NOMO-1 (cell line): Measurements from ENCODE around the gene DYRK4.
"Not testable (repeated sequence)": the region's sequence is repeated elsewhere in the genome, so short reads cannot be mapped to it uniquely, and the experiment has no call there.

Source experiments
- DNase-seq, 2 experiments: peaks; one replicate each; lab custom pipeline; 2025; ENCODE audit not compliant: unreplicated experiment in 2 of 2; lab: John Stamatoyannopoulos, UW

The DYRK4 gene

GRCh38 chr12:4562034-4562657, at the start of gene DYRK4:
Gene DYRK4 (plus strand): TSS chr12:4562208. CDS start chr12:4562246, 38 bp downstream.
- DNase-seq: no peak

- no peak for DNase-seq
Observed at GRCh38 chr12:4518106-4518728, 43.8 kb upstream of the DYRK4 start.

- DNase-seq: not testable (repeated sequence)
Observed at GRCh38 chr12:4523443-4523842, 38.6 kb upstream of the DYRK4 start.

GRCh38 chr12:4526923-4527546, 35.0 kb upstream of the DYRK4 start:
- DNase-seq: peak in 1 of 2 experiments; percentile 41

GRCh38 chr12:4530160-4530559, 31.8 kb upstream of the DYRK4 start:
- no peak for DNase-seq

GRCh38 chr12:4530982-4531586, 30.9 kb upstream of the DYRK4 start:
- no peak for DNase-seq

GRCh38 chr12:4535092-4535491, 26.9 kb upstream of the DYRK4 start:
- DNase-seq: no peak

GRCh38 chr12:4535871-4536270, 26.1 kb upstream of the DYRK4 start:
- DNase-seq: no peak

GRCh38 chr12:4538207-4539160, 23.5 kb upstream of the DYRK4 start, which contains the start of gene RAD51AP1:
Gene RAD51AP1 (plus strand): TSS chr12:4538890. CDS start chr12:4538940, 50 bp downstream.
- peak; percentile 98 to 99 for DNase-seq

- DNase-seq: no peak
Observed at GRCh38 chr12:4539167-4539870, 22.7 kb upstream of the DYRK4 start.

- no peak for DNase-seq
Observed at GRCh38 chr12:4540170-4540569, 21.8 kb upstream of the DYRK4 start.

- DNase-seq: peak in 1 of 2 experiments; percentile 74
Observed at GRCh38 chr12:4540638-4541037, 21.4 kb upstream of the DYRK4 start.

- DNase-seq: no peak
Observed at GRCh38 chr12:4545195-4545594, 16.8 kb upstream of the DYRK4 start.

GRCh38 chr12:4552191-4552590, 9.8 kb upstream of the DYRK4 start:
- DNase-seq: no peak

- DNase-seq: no peak
Observed at GRCh38 chr12:4553943-4554342, 8.1 kb upstream of the DYRK4 start.

GRCh38 chr12:4555804-4556203, 6.2 kb upstream of the DYRK4 start:
- DNase-seq: no peak

- DNase-seq: peak in 1 of 2 experiments; percentile 24
Observed at GRCh38 chr12:4556735-4557530, 5.1 kb upstream of the DYRK4 start.

- no peak for DNase-seq
Observed at GRCh38 chr12:4557586-4557985, 4.4 kb upstream of the DYRK4 start.

- DNase-seq: no peak
Observed at GRCh38 chr12:4558171-4558570, 3.8 kb upstream of the DYRK4 start.
